ENCODE results near the gene TECTA. TPM values are rescaled to one million over a fixed set of nuclear protein-coding genes. Genes with fewer than 3 reads are reported as not detected.

The TECTA gene
- total RNA-seq, 1 donor from 2014 or later, result 0.75 TPM

GRCh38 chr11:121058941-121059340 is 42.1 kb upstream of the TECTA start:
- H3K4me3 Mint-ChIP-seq (ENCODE audit: unreplicated experiment), result no peak overlapping the region
- peaks cover 18% of the 10 kb centered on the region for H3K36me3 Mint-ChIP-seq (ENCODE audit: low read depth)
- H3K4me1 Mint-ChIP-seq (ENCODE audit: low read depth), result no peaks in the 10 kb centered on the region
- no peak overlapping the region for H3K27ac Mint-ChIP-seq (ENCODE audit: unreplicated experiment)
- DNase-seq (ENCODE audit: low spot score), result no peak
- no peaks in the 10 kb centered on the region for H3K9me3 Mint-ChIP-seq (ENCODE audit: low read depth)
- no peak for TF ChIP-seq CTCF (IDR thresholded peaks at IDR 0.05)
- H3K27me3 Mint-ChIP-seq (ENCODE audit: low read depth), result no peaks in the 10 kb centered on the region

DNA sequence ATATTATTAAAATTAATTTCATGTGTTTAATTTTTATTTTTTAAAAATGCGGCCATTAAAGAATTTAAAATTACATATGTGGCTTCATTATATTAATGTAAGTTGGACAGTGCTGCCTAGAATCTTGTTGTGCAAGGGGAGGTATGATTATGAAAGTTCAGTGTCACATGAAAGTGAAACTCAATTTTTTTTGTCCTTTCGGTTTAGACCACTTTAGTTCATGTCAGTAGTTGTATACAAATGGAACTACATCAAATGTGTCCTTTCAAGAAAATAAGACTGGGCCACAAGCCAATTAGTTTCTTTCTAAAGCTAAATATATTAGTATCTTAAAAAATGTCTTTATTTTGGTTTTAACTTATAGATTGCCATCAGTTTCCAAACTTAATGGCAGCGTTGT is 41.4 kb upstream of the TECTA start:
- Mint-ChIP-seq H3K27ac (ENCODE audit: unreplicated experiment) (no peak overlapping the region), H3K9me3 (ENCODE audit: low read depth) (no peaks in the 10 kb centered on the region), H3K4me1 (ENCODE audit: low read depth) (no peaks in the 10 kb centered on the region), H3K36me3 (ENCODE audit: low read depth) (peaks cover 14% of the 10 kb centered on the region), H3K27me3 (ENCODE audit: low read depth) (no peaks in the 10 kb centered on the region), H3K4me3 (ENCODE audit: unreplicated experiment) (no peak overlapping the region)
- DNase-seq (ENCODE audit: low spot score), result no peak
- no peak for TF ChIP-seq CTCF (IDR thresholded peaks at IDR 0.05)

DNA sequence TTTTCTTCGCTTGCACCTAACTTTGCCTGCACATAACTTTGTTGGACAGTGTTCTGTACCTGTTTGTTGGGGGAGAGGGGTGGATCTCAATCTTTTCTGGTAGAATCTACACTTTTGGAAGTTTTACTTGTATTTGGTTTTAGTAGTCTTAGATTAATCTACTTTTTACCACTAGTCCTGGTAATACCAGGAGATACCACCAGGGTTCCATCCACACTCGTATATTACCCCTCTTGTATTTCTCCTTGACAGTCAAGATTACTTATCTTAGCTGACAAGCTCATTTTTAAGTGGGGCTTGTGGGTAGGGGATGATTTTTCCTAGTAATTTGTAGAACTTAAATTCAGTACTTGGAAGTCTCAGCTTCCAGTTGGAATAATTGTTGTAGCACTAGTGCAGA is 37.3 kb upstream of the TECTA start:
- Mint-ChIP-seq H3K9me3 (ENCODE audit: low read depth) (no peaks in the 10 kb centered on the region), H3K27ac (ENCODE audit: unreplicated experiment) (no peak overlapping the region), H3K36me3 (ENCODE audit: low read depth) (peaks cover 15% of the 10 kb centered on the region), H3K4me1 (ENCODE audit: low read depth) (peaks cover 6% of the 10 kb centered on the region), H3K27me3 (ENCODE audit: low read depth) (no peaks in the 10 kb centered on the region), H3K4me3 (ENCODE audit: unreplicated experiment) (no peak overlapping the region)
- no peak for DNase-seq (ENCODE audit: low spot score)
- TF ChIP-seq CTCF (IDR thresholded peaks at IDR 0.05), result peak; percentile 60

- TF ChIP-seq CTCF (IDR thresholded peaks at IDR 0.05), result no peak
- Mint-ChIP-seq H3K27me3 (ENCODE audit: low read depth) (no peaks in the 10 kb centered on the region), H3K4me3 (ENCODE audit: unreplicated experiment) (no peak overlapping the region), H3K4me1 (ENCODE audit: low read depth) (peaks cover 6% of the 10 kb centered on the region), H3K27ac (ENCODE audit: unreplicated experiment) (no peak overlapping the region), H3K36me3 (ENCODE audit: low read depth) (peaks cover 25% of the 10 kb centered on the region), H3K9me3 (ENCODE audit: low read depth) (peaks cover 3% of the 10 kb centered on the region)
- DNase-seq (ENCODE audit: low spot score), result no peak
These were observed 34.4 kb upstream of the TECTA start for GRCh38 chr11:121066623-121067022.

DNA sequence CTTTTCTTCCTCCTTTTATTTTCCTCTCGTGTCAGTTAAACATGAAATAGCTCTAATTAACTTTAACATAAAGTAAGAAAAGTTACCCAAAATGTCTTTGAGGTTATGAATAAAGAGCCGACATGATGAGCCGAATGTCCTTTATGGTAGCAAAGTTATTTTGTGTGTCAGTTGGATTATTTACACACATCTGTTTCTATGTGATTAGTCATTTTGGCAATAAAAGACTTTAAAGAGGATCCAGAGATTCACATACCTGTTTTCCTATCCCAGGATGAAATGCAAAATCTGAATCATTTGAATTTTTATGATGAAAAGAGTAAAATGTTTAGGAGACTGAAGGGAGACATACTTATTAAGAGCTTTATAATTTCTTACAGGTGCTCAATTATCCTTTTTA is 34.0 kb upstream of the TECTA start:
- H3K9me3 Mint-ChIP-seq (ENCODE audit: low read depth), result peaks cover 3% of the 10 kb centered on the region
- no peaks in the 10 kb centered on the region for H3K27me3 Mint-ChIP-seq (ENCODE audit: low read depth)
- peaks cover 6% of the 10 kb centered on the region for H3K4me1 Mint-ChIP-seq (ENCODE audit: low read depth)
- no peak for DNase-seq (ENCODE audit: low spot score)
- TF ChIP-seq CTCF (IDR thresholded peaks at IDR 0.05), result no peak
- H3K4me3 Mint-ChIP-seq (ENCODE audit: unreplicated experiment), result no peak overlapping the region
- H3K27ac Mint-ChIP-seq (ENCODE audit: unreplicated experiment), result no peak overlapping the region
- peaks cover 29% of the 10 kb centered on the region for H3K36me3 Mint-ChIP-seq (ENCODE audit: low read depth)

Measured in chondrocyte (in vitro differentiated cells).